ENCODE results near the gene ATG2A.

- TF ChIP-seq CTCF (IDR thresholded peaks at IDR 0.05; ENCODE audit: low read depth, low read length, poor library complexity, severe bottlenecking): no peak
- no peak for TF ChIP-seq EZH2phosphoT487 (IDR thresholded peaks at IDR 0.05; ENCODE audit: borderline replicate concordance, low read length)
These were observed 46.7 kb downstream of the ATG2A start for GRCh38 chr11:64870176-64870892.

All from DOHH2 (cell line).